GM12874 (cell line): ENCODE data around the gene ANKFN1.
A peak's percentile ranks its signal among the peaks of the same experiment; 100 is the strongest.

Source experiments
- CTCF ChIP-seq: IDR thresholded peaks from 2 replicates; pipeline ENCODE4 v1.5.1; 2011; ENCODE audit warnings: low read depth, mild to moderate bottlenecking, control low read depth, low read length, moderate library complexity; ENCODE audit not compliant: insufficient read depth

Gene ANKFN1

GRCh38 chr17:56114469-56114868, 38.8 kb upstream of the ANKFN1 start:
- no peak for TF ChIP-seq CTCF

GRCh38 chr17:56119191-56119590, 34.1 kb upstream of the ANKFN1 start:
- no peak for TF ChIP-seq CTCF

GRCh38 chr17:56119936-56120335, 33.3 kb upstream of the ANKFN1 start:
- TF ChIP-seq CTCF: no peak

- TF ChIP-seq CTCF: no peak
These were observed 31.9 kb upstream of the ANKFN1 start for GRCh38 chr17:56121191-56122051.

GRCh38 chr17:56125830-56126819, 27.1 kb upstream of the ANKFN1 start:
- peak; percentile 22; the same call in 1 of the 2 replicates for TF ChIP-seq CTCF

GRCh38 chr17:56130026-56130425, 23.2 kb upstream of the ANKFN1 start:
- TF ChIP-seq CTCF: no peak

GRCh38 chr17:56130631-56131030, 22.6 kb upstream of the ANKFN1 start:
- TF ChIP-seq CTCF: no peak
